ENCODE data around the gene TNRC6B. TPM values are rescaled to one million over a fixed set of nuclear protein-coding genes. Genes with fewer than 3 reads are reported as not detected.

Gene TNRC6B
- total RNA-seq, 1 donor from 2014 or later: 38.2 TPM

Other genes with a start within 250 kb of the TNRC6B start
- not detected in 2 replicates for gene TMA7B, start 217.5 kb upstream of the TNRC6B start, total RNA-seq
- gene FAM83F, start 183.0 kb upstream of the TNRC6B start, total RNA-seq: 0.05 and 0.18 TPM in 2 replicates
- 81.6 and 112 TPM in 2 replicates for gene ADSL, start 168.6 kb downstream of the TNRC6B start, total RNA-seq
- 51.7 and 63.8 TPM in 2 replicates for gene SGSM3, start 192.7 kb downstream of the TNRC6B start, total RNA-seq